ENCODE results near the gene ZFR. TPM values are rescaled to one million over a fixed set of nuclear protein-coding genes. Genes with fewer than 3 reads are reported as not detected.

Gene ZFR
- polyA plus RNA-seq, 1 of the 3 experiments (the other 2 are of a cell fraction) = 24.6 TPM

DNA sequence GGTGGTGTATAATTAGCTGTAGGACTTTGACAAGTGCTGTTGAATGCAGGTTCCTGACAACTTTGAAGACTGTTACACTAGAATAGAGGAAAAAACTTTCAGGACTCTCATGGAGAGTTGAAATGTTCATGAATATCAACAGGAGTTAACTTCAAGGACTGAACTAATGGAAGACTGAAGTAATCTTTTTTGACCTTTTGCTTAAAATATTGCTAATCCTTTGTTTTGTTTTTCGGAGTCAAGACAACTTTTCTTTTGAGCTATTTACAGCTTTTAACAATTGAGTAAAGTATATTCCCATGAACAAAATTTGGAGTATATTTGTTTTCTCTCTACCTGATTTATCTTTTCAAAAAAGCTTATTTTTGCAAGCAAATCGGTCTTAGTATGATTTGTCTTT, 97.7 kb downstream of the ZFR start:
- Histone ChIP-seq H3K9me3 (no peaks in the 10 kb centered on the region), H3K36me3 (replicated peaks in 1 of 2; ENCODE audit: control insufficient read depth in 1 of 2, insufficient read depth in 2 of 2, low read length in 1 of 2) (no peaks in the 10 kb centered on the region), H2AFZ (ENCODE audit: low read depth) (no peak overlapping the region), H3F3A (replicated peaks; ENCODE audit: insufficient read depth) (peaks cover under 1% of the 10 kb centered on the region), H3K9me2 (no peaks in the 10 kb centered on the region), H3K4me1 (ENCODE audit: control insufficient read depth in 1 of 2, insufficient read depth in 2 of 2, low read depth in 1 of 2, low read length in 1 of 2) (peaks cover 0 to 4% of the 10 kb centered on the region in 2 experiments; a peak in 1 of 4 replicates), H3K79me2 (ENCODE audit: insufficient read depth) (no peaks in the 10 kb centered on the region), H4K20me1 (ENCODE audit: insufficient read depth) (no peaks in the 10 kb centered on the region), H3K9ac (no peak overlapping the region), H3K4me3 (ENCODE audit: low read depth in 2 of 2, low read length in 1 of 2) (no peak overlapping the region), H3K27me3 (ENCODE audit: insufficient read depth) (no peaks in the 10 kb centered on the region), H3K27ac (ENCODE audit: low read depth in 2 of 2, low read length in 1 of 2) (no peak overlapping the region), H3K4me2 (no peak overlapping the region)
- TF ChIP-seq, protein P1, sequence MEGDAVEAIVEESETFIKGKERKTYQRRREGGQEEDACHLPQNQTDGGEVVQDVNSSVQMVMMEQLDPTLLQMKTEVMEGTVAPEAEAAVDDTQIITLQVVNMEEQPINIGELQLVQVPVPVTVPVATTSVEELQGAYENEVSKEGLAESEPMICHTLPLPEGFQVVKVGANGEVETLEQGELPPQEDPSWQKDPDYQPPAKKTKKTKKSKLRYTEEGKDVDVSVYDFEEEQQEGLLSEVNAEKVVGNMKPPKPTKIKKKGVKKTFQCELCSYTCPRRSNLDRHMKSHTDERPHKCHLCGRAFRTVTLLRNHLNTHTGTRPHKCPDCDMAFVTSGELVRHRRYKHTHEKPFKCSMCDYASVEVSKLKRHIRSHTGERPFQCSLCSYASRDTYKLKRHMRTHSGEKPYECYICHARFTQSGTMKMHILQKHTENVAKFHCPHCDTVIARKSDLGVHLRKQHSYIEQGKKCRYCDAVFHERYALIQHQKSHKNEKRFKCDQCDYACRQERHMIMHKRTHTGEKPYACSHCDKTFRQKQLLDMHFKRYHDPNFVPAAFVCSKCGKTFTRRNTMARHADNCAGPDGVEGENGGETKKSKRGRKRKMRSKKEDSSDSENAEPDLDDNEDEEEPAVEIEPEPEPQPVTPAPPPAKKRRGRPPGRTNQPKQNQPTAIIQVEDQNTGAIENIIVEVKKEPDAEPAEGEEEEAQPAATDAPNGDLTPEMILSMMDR (IDR thresholded peaks at IDR 0.05) = no peak
- TF ChIP-seq, protein P2, sequence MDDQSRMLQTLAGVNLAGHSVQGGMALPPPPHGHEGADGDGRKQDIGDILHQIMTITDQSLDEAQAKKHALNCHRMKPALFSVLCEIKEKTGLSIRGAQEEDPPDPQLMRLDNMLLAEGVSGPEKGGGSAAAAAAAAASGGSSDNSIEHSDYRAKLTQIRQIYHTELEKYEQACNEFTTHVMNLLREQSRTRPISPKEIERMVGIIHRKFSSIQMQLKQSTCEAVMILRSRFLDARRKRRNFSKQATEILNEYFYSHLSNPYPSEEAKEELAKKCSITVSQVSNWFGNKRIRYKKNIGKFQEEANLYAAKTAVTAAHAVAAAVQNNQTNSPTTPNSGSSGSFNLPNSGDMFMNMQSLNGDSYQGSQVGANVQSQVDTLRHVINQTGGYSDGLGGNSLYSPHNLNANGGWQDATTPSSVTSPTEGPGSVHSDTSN (IDR thresholded peaks at IDR 0.05) = no peak
- TF ChIP-seq MEF2A (IDR thresholded peaks at IDR 0.05; ENCODE audit: borderline replicate concordance, low read depth) (no peak), RAD21 (IDR thresholded peaks at IDR 0.05; ENCODE audit: low read length) (no peak), JUND (IDR thresholded peaks at IDR 0.05) (no peak), GATA2 (CRISPR knock-in tag; IDR thresholded peaks at IDR 0.05) (no peak)
- TF ChIP-seq, protein P3, sequence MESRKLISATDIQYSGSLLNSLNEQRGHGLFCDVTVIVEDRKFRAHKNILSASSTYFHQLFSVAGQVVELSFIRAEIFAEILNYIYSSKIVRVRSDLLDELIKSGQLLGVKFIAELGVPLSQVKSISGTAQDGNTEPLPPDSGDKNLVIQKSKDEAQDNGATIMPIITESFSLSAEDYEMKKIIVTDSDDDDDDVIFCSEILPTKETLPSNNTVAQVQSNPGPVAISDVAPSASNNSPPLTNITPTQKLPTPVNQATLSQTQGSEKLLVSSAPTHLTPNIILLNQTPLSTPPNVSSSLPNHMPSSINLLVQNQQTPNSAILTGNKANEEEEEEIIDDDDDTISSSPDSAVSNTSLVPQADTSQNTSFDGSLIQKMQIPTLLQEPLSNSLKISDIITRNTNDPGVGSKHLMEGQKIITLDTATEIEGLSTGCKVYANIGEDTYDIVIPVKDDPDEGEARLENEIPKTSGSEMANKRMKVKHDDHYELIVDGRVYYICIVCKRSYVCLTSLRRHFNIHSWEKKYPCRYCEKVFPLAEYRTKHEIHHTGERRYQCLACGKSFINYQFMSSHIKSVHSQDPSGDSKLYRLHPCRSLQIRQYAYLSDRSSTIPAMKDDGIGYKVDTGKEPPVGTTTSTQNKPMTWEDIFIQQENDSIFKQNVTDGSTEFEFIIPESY (IDR thresholded peaks at IDR 0.05; ENCODE audit: borderline replicate concordance, low read depth) = no peak
- POLR2A ChIA-PET = no interaction called here
- CTCF ChIA-PET = interaction anchor here (0.6 to 1.1 kb wide), 3 partner anchors 10 to 22 kb away, joined by 3 to 5 read pairs (median 3); no protein-coding TSS in a partner anchor
- 93% methylated on average over 2 of the region's 2 CpGs for WGBS (ENCODE audit: low lambda C conversion rate)
- no peak for DNase-seq

DNA sequence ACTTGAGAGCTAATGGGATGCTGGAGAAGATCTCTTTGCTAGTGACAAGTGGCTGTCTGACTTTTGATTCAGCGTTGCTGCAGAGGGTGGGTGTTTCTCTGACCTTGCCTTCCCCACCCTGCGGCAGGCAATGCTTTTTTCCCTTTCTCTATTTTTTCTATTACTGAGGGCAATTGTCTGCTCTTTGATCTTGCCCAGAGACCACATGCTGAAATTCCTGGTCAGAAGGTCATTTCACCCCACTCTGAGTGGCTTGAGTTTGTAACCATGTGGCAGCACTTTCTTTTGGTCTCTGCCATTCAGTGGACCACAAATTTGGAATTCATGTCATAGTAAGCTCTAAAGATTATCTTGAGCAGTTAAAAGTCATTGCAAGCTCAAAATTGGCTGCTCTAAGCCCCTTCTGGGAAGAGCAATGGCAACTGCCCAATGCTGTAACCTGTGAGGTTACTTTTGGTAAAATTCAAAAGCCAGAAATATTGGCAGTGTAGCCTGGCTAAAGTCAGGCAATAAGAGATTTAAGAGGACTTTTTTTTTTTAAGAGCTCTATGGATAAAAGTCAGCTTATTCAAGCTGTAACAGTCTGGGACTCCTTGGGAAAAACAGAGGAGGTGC, 101.4 kb downstream of the ZFR start:
- Histone ChIP-seq H3K79me2 (ENCODE audit: insufficient read depth) (no peaks in the 10 kb centered on the region), H3K27ac (ENCODE audit: low read depth in 2 of 2, low read length in 1 of 2) (no peak overlapping the region), H3K4me2 (no peak overlapping the region), H3K4me1 (ENCODE audit: control insufficient read depth in 1 of 2, insufficient read depth in 2 of 2, low read depth in 1 of 2, low read length in 1 of 2) (peaks cover 0 to 4% of the 10 kb centered on the region in 2 experiments; a peak in 1 of 4 replicates), H3K36me3 (replicated peaks in 1 of 2; ENCODE audit: control insufficient read depth in 1 of 2, insufficient read depth in 2 of 2, low read length in 1 of 2) (peaks cover 0 to 5% of the 10 kb centered on the region in 2 experiments), H3K4me3 (ENCODE audit: low read depth in 2 of 2, low read length in 1 of 2) (no peak overlapping the region), H3F3A (replicated peaks; ENCODE audit: insufficient read depth) (peaks cover 3% of the 10 kb centered on the region), H4K20me1 (ENCODE audit: insufficient read depth) (no peaks in the 10 kb centered on the region), H3K9ac (no peak overlapping the region), H2AFZ (ENCODE audit: low read depth) (no peak overlapping the region), H3K9me2 (no peaks in the 10 kb centered on the region), H3K9me3 (peaks cover 14% of the 10 kb centered on the region; the same call in 1 of the 2 replicates), H3K27me3 (ENCODE audit: insufficient read depth) (no peaks in the 10 kb centered on the region)
- DNase-seq = no peak
- POLR2A ChIA-PET = no interaction called here
- no peak for TF ChIP-seq YY1 (IDR thresholded peaks at IDR 0.05; ENCODE audit: low read depth)
- TF ChIP-seq, protein P4, sequence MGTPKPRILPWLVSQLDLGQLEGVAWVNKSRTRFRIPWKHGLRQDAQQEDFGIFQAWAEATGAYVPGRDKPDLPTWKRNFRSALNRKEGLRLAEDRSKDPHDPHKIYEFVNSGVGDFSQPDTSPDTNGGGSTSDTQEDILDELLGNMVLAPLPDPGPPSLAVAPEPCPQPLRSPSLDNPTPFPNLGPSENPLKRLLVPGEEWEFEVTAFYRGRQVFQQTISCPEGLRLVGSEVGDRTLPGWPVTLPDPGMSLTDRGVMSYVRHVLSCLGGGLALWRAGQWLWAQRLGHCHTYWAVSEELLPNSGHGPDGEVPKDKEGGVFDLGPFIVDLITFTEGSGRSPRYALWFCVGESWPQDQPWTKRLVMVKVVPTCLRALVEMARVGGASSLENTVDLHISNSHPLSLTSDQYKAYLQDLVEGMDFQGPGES (IDR thresholded peaks at IDR 0.05; ENCODE audit: low read depth, low read length) = no peak
- TF ChIP-seq JUND (IDR thresholded peaks at IDR 0.05) = no peak
- TF ChIP-seq, protein P2 (IDR thresholded peaks at IDR 0.05) = no peak
- TF ChIP-seq, protein P3 (IDR thresholded peaks at IDR 0.05; ENCODE audit: borderline replicate concordance, low read depth) = no peak
- no peak for TF ChIP-seq RXRA (IDR thresholded peaks at IDR 0.05; ENCODE audit: borderline replicate concordance, low read depth)
- TF ChIP-seq EZH2phosphoT487 (IDR thresholded peaks at IDR 0.05; ENCODE audit: borderline replicate concordance, low read depth) = no peak
- TF ChIP-seq, protein P1 (IDR thresholded peaks at IDR 0.05) = no peak
- CTCF ChIA-PET = interaction anchor here (1.0 to 5.3 kb wide), 9 partner anchors 9 to 266 kb away, joined by 3 to 28 read pairs (median 5); no protein-coding TSS in a partner anchor
- WGBS (ENCODE audit: low lambda C conversion rate) = 37% methylated on average over 2 of the region's 2 CpGs
